WTC11 (cell line): Measurements from ENCODE around the gene TAF6. TPM values are rescaled to one million over a fixed set of nuclear protein-coding genes. Genes with fewer than 3 reads are reported as not detected.
A peak's percentile ranks its signal among the peaks of the same experiment; 100 is the strongest.

ENCODE experiments used
- CREM ChIP-seq: sonication (generic); formaldehyde crosslinking; IDR thresholded peaks from 2 replicates; pipeline ENCODE4 v1.8.1; 2022; ENCODE audit warnings: mild to moderate bottlenecking, missing genetic modification reagents, moderate library complexity
- ETV6 ChIP-seq: sonication (generic); formaldehyde crosslinking; IDR thresholded peaks from 2 replicates; pipeline ENCODE4 v1.8.1; 2022; ENCODE audit warnings: mild to moderate bottlenecking, missing genetic modification reagents
- GABPB1 ChIP-seq: sonication (generic); formaldehyde crosslinking; IDR thresholded peaks from 2 replicates; pipeline ENCODE4 v1.8.1; 2023; ENCODE audit warnings: mild to moderate bottlenecking, missing genetic modification reagents
- JUN ChIP-seq: sonication (generic); formaldehyde crosslinking; IDR thresholded peaks from 2 replicates; pipeline ENCODE4 v1.8.0; 2023; ENCODE audit warnings: mild to moderate bottlenecking, missing genetic modification reagents
- NFE2L1 ChIP-seq: sonication (generic); formaldehyde crosslinking; IDR thresholded peaks from 2 replicates; pipeline ENCODE4 v1.8.1; 2023; ENCODE audit warnings: missing genetic modification reagents
- NFYB ChIP-seq: sonication (generic); formaldehyde crosslinking; conservative IDR thresholded peaks from 2 replicates; pipeline ENCODE4 v1.8.0; 2022; ENCODE audit warnings: low read depth, missing genetic modification reagents
- NR2C2 ChIP-seq: sonication (generic); formaldehyde crosslinking; IDR thresholded peaks from 2 replicates; pipeline ENCODE4 v1.8.0; 2022; ENCODE audit warnings: mild to moderate bottlenecking, missing genetic modification reagents
- SP1 ChIP-seq: sonication (generic); formaldehyde crosslinking; conservative IDR thresholded peaks from 2 replicates; pipeline ENCODE4 v1.8.1; 2022; ENCODE audit warnings: missing genetic modification reagents
- ZNF121 ChIP-seq: sonication (generic); formaldehyde crosslinking; IDR thresholded peaks from 2 replicates; pipeline ENCODE4 v1.8.0; 2023; ENCODE audit warnings: missing genetic modification reagents
- ZNF232 ChIP-seq: sonication (generic); formaldehyde crosslinking; IDR thresholded peaks from 2 replicates; pipeline ENCODE4 v1.8.0; 2022; ENCODE audit warnings: mild to moderate bottlenecking, missing genetic modification reagents
- total RNA-seq: library from RNA; stranded (reverse); gene quantifications from 3 replicates; pipeline ENCODE4 v1.2.3, GENCODE V29; 2021
- TF ChIP-seq, protein P1 (sequence below): sonication (generic); formaldehyde crosslinking; IDR thresholded peaks from 2 replicates; pipeline ENCODE4 v1.8.0; 2022; ENCODE audit warnings: mild to moderate bottlenecking, missing genetic modification reagents
- TF ChIP-seq, protein P2 (sequence below): sonication (generic); formaldehyde crosslinking; IDR thresholded peaks from 2 replicates; pipeline ENCODE4 v1.8.1; 2022; ENCODE audit warnings: low read depth, mild to moderate bottlenecking, moderate library complexity, missing genetic modification reagents, borderline replicate concordance
- TF ChIP-seq, protein P3 (sequence below): sonication (generic); formaldehyde crosslinking; IDR thresholded peaks from 2 replicates; pipeline ENCODE4 v1.8.0; 2023; ENCODE audit warnings: missing genetic modification reagents, mild to moderate bottlenecking, borderline replicate concordance
- TF ChIP-seq, protein P4 (sequence below): sonication (generic); formaldehyde crosslinking; IDR thresholded peaks from 2 replicates; pipeline ENCODE4 v1.8.1; 2023; ENCODE audit warnings: mild to moderate bottlenecking, missing genetic modification reagents
- TF ChIP-seq, protein P5 (sequence below): sonication (generic); formaldehyde crosslinking; IDR thresholded peaks from 2 replicates; pipeline ENCODE4 v1.8.1; 2023; ENCODE audit warnings: mild to moderate bottlenecking, moderate library complexity, missing genetic modification reagents
- TF ChIP-seq, protein P6 (sequence below): sonication (generic); formaldehyde crosslinking; IDR thresholded peaks from 2 replicates; pipeline ENCODE4 v1.8.0; 2023; ENCODE audit warnings: missing genetic modification reagents
- TF ChIP-seq, protein P7 (sequence below): sonication (generic); formaldehyde crosslinking; IDR thresholded peaks from 2 replicates; pipeline ENCODE4 v1.8.0; 2022; ENCODE audit warnings: mild to moderate bottlenecking, missing genetic modification reagents
- TF ChIP-seq, protein P8 (sequence below): sonication (generic); formaldehyde crosslinking; IDR thresholded peaks from 2 replicates; pipeline ENCODE4 v1.8.1; 2023; ENCODE audit warnings: mild to moderate bottlenecking, missing genetic modification reagents, moderate library complexity
- TF ChIP-seq, protein P9 (sequence below): sonication (generic); formaldehyde crosslinking; IDR thresholded peaks from 2 replicates; pipeline ENCODE4 v1.8.0; 2022; ENCODE audit warnings: mild to moderate bottlenecking, missing genetic modification reagents

TAF6 gene
- total RNA-seq, 1 experiment from 2014 or later, result 121 TPM

DNA sequence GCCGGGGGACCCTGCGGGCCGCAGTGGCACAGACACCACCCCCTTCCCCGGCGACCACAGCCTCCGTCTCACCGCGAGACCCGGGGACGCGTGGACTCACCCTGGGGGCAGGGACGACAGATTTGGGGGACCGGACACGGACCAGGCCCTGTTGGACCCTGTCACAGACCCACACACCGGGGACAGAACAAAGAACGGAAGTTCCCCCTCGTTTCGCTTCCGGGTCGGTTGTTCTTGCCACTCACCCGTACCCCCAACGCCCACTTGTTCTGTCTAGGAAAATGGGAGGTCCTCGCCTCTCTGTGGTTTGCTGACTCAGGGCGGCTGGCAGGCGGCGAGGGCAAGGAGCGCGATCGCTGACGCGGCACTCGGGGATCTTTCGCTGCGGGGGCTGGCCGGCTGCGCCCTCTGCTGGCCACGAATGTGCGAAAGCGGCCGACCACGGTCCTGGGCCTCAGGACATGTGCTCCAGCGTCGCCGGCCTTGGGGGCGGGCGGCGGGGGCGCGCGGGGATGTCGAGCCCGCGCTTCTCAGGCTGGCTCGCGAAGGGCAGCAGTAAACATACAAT, 37.5 kb downstream of the TAF6 start, which contains the start of gene ZNF3 (continued):
- TF ChIP-seq, protein P1, sequence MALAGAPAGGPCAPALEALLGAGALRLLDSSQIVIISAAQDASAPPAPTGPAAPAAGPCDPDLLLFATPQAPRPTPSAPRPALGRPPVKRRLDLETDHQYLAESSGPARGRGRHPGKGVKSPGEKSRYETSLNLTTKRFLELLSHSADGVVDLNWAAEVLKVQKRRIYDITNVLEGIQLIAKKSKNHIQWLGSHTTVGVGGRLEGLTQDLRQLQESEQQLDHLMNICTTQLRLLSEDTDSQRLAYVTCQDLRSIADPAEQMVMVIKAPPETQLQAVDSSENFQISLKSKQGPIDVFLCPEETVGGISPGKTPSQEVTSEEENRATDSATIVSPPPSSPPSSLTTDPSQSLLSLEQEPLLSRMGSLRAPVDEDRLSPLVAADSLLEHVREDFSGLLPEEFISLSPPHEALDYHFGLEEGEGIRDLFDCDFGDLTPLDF (CRISPR knock-in tag), result peak; percentile 57; the same call in 1 of the 2 replicates
- TF ChIP-seq, protein P2, sequence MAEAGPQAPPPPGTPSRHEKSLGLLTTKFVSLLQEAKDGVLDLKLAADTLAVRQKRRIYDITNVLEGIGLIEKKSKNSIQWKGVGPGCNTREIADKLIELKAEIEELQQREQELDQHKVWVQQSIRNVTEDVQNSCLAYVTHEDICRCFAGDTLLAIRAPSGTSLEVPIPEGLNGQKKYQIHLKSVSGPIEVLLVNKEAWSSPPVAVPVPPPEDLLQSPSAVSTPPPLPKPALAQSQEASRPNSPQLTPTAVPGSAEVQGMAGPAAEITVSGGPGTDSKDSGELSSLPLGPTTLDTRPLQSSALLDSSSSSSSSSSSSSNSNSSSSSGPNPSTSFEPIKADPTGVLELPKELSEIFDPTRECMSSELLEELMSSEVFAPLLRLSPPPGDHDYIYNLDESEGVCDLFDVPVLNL (CRISPR knock-in tag), result no peak
- TF ChIP-seq ZNF232 (peak; percentile 65; the same call in 1 of the 2 replicates), GABPB1 (CRISPR knock-in tag) (peak; percentile 88), ZNF121 (CRISPR knock-in tag) (no peak), CREM (peak; percentile 75), SP1 (peak; percentile 95), ETV6 (CRISPR knock-in tag) (peak; percentile 85), JUN (CRISPR knock-in tag) (0 out of 2 replicates have a peak, but pooled peaks have one; percentile 39), NFYB (CRISPR knock-in tag) (no peak), NFE2L1 (CRISPR knock-in tag) (peak; percentile 91), NR2C2 (peak; percentile 98)
- TF ChIP-seq, protein P3, sequence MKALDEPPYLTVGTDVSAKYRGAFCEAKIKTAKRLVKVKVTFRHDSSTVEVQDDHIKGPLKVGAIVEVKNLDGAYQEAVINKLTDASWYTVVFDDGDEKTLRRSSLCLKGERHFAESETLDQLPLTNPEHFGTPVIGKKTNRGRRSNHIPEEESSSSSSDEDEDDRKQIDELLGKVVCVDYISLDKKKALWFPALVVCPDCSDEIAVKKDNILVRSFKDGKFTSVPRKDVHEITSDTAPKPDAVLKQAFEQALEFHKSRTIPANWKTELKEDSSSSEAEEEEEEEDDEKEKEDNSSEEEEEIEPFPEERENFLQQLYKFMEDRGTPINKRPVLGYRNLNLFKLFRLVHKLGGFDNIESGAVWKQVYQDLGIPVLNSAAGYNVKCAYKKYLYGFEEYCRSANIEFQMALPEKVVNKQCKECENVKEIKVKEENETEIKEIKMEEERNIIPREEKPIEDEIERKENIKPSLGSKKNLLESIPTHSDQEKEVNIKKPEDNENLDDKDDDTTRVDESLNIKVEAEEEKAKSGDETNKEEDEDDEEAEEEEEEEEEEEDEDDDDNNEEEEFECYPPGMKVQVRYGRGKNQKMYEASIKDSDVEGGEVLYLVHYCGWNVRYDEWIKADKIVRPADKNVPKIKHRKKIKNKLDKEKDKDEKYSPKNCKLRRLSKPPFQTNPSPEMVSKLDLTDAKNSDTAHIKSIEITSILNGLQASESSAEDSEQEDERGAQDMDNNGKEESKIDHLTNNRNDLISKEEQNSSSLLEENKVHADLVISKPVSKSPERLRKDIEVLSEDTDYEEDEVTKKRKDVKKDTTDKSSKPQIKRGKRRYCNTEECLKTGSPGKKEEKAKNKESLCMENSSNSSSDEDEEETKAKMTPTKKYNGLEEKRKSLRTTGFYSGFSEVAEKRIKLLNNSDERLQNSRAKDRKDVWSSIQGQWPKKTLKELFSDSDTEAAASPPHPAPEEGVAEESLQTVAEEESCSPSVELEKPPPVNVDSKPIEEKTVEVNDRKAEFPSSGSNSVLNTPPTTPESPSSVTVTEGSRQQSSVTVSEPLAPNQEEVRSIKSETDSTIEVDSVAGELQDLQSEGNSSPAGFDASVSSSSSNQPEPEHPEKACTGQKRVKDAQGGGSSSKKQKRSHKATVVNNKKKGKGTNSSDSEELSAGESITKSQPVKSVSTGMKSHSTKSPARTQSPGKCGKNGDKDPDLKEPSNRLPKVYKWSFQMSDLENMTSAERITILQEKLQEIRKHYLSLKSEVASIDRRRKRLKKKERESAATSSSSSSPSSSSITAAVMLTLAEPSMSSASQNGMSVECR (CRISPR knock-in tag), result peak; percentile 69
- TF ChIP-seq, protein P4, sequence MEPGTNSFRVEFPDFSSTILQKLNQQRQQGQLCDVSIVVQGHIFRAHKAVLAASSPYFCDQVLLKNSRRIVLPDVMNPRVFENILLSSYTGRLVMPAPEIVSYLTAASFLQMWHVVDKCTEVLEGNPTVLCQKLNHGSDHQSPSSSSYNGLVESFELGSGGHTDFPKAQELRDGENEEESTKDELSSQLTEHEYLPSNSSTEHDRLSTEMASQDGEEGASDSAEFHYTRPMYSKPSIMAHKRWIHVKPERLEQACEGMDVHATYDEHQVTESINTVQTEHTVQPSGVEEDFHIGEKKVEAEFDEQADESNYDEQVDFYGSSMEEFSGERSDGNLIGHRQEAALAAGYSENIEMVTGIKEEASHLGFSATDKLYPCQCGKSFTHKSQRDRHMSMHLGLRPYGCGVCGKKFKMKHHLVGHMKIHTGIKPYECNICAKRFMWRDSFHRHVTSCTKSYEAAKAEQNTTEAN (CRISPR knock-in tag), result peak; percentile 91
- TF ChIP-seq, protein P5, sequence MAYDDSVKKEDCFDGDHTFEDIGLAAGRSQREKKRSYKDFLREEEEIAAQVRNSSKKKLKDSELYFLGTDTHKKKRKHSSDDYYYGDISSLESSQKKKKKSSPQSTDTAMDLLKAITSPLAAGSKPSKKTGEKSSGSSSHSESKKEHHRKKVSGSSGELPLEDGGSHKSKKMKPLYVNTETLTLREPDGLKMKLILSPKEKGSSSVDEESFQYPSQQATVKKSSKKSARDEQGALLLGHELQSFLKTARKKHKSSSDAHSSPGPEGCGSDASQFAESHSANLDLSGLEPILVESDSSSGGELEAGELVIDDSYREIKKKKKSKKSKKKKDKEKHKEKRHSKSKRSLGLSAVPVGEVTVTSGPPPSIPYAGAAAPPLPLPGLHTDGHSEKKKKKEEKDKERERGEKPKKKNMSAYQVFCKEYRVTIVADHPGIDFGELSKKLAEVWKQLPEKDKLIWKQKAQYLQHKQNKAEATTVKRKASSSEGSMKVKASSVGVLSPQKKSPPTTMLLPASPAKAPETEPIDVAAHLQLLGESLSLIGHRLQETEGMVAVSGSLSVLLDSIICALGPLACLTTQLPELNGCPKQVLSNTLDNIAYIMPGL (CRISPR knock-in tag), result peak; percentile 96
- TF ChIP-seq, protein P6, sequence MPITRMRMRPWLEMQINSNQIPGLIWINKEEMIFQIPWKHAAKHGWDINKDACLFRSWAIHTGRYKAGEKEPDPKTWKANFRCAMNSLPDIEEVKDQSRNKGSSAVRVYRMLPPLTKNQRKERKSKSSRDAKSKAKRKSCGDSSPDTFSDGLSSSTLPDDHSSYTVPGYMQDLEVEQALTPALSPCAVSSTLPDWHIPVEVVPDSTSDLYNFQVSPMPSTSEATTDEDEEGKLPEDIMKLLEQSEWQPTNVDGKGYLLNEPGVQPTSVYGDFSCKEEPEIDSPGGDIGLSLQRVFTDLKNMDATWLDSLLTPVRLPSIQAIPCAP (CRISPR knock-in tag), result 0 out of 2 replicates have a peak, but pooled peaks have one; percentile 38
- TF ChIP-seq, protein P7, sequence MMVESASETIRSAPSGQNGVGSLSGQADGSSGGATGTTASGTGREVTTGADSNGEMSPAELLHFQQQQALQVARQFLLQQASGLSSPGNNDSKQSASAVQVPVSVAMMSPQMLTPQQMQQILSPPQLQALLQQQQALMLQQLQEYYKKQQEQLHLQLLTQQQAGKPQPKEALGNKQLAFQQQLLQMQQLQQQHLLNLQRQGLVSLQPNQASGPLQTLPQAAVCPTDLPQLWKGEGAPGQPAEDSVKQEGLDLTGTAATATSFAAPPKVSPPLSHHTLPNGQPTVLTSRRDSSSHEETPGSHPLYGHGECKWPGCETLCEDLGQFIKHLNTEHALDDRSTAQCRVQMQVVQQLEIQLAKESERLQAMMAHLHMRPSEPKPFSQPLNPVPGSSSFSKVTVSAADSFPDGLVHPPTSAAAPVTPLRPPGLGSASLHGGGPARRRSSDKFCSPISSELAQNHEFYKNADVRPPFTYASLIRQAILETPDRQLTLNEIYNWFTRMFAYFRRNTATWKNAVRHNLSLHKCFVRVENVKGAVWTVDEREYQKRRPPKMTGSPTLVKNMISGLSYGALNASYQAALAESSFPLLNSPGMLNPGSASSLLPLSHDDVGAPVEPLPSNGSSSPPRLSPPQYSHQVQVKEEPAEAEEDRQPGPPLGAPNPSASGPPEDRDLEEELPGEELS, result 0 out of 2 replicates have a peak, but pooled peaks have one; percentile 34
- TF ChIP-seq, protein P8, sequence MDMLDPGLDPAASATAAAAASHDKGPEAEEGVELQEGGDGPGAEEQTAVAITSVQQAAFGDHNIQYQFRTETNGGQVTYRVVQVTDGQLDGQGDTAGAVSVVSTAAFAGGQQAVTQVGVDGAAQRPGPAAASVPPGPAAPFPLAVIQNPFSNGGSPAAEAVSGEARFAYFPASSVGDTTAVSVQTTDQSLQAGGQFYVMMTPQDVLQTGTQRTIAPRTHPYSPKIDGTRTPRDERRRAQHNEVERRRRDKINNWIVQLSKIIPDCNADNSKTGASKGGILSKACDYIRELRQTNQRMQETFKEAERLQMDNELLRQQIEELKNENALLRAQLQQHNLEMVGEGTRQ (CRISPR knock-in tag), result peak; percentile 46; the same call in 1 of the 2 replicates
- TF ChIP-seq, protein P9, sequence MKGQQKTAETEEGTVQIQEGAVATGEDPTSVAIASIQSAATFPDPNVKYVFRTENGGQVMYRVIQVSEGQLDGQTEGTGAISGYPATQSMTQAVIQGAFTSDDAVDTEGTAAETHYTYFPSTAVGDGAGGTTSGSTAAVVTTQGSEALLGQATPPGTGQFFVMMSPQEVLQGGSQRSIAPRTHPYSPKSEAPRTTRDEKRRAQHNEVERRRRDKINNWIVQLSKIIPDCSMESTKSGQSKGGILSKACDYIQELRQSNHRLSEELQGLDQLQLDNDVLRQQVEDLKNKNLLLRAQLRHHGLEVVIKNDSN (CRISPR knock-in tag), result peak; percentile 54
